ENCODE results near the gene LAPTM5.

The LAPTM5 gene

GRCh38 chr1:30786264-30786991 is 28.9 kb upstream of the LAPTM5 start:
- no peak for DNase-seq

- no peak for DNase-seq
These were observed 28.1 kb upstream of the LAPTM5 start for GRCh38 chr1:30785714-30786113.

GRCh38 chr1:30785181-30785580 is 27.6 kb upstream of the LAPTM5 start:
- no peak for DNase-seq

- DNase-seq: no peak
These were observed 25.8 kb upstream of the LAPTM5 start for GRCh38 chr1:30783256-30783915.

GRCh38 chr1:30782361-30783255 is 25.0 kb upstream of the LAPTM5 start:
- DNase-seq: peak; percentile 68

GRCh38 chr1:30781906-30782305 is 24.3 kb upstream of the LAPTM5 start:
- DNase-seq: no peak

GRCh38 chr1:30780409-30780808 is 22.8 kb upstream of the LAPTM5 start:
- no peak for DNase-seq

GRCh38 chr1:30779294-30780071 is 21.9 kb upstream of the LAPTM5 start:
- peak; percentile 88 for DNase-seq

- no peak for DNase-seq
These were observed 21.4 kb upstream of the LAPTM5 start for GRCh38 chr1:30778979-30779293.

- DNase-seq: no peak
These were observed 20.8 kb upstream of the LAPTM5 start for GRCh38 chr1:30778154-30778978.

GRCh38 chr1:30777904-30778153 is 20.3 kb upstream of the LAPTM5 start:
- DNase-seq: no peak

GRCh38 chr1:30777060-30777903 is 19.7 kb upstream of the LAPTM5 start:
- DNase-seq: no peak

GRCh38 chr1:30776097-30777059 is 18.8 kb upstream of the LAPTM5 start:
- no peak for DNase-seq

GRCh38 chr1:30775433-30775975 is 17.9 kb upstream of the LAPTM5 start:
- no peak for DNase-seq

GRCh38 chr1:30774550-30775432 is 17.2 kb upstream of the LAPTM5 start:
- DNase-seq: no peak

- no peak for DNase-seq
These were observed 16.3 kb upstream of the LAPTM5 start for GRCh38 chr1:30773722-30774358.

GRCh38 chr1:30771005-30771404 is 13.4 kb upstream of the LAPTM5 start:
- DNase-seq: no peak

GRCh38 chr1:30770150-30770549 is 12.6 kb upstream of the LAPTM5 start:
- DNase-seq: no peak
